NCI-H82 treated with DMSO at 0.1 percent for 48 hours (cell line): ENCODE measurements around the gene GRIK4.

Experiments
- DNase-seq: peaks from one replicate; lab custom pipeline; 2025; ENCODE audit not compliant: unreplicated experiment; lab: John Stamatoyannopoulos, UW

The GRIK4 gene

GRCh38 chr11:120546312-120547205, 35.0 kb downstream of the GRIK4 start:
- no peak for DNase-seq

GRCh38 chr11:120547316-120547715, 35.8 kb downstream of the GRIK4 start:
- DNase-seq, result no peak

GRCh38 chr11:120547811-120548681, 36.5 kb downstream of the GRIK4 start:
- DNase-seq, result no peak

- no peak for DNase-seq
Observed at GRCh38 chr11:120548682-120549209, 37.2 kb downstream of the GRIK4 start.

GRCh38 chr11:120549346-120549745, 37.8 kb downstream of the GRIK4 start:
- DNase-seq, result no peak

- no peak for DNase-seq
Observed at GRCh38 chr11:120550007-120550406, 38.5 kb downstream of the GRIK4 start.

- no peak for DNase-seq
Observed at GRCh38 chr11:120551191-120551590, 39.6 kb downstream of the GRIK4 start.

GRCh38 chr11:120554766-120555432, 43.4 kb downstream of the GRIK4 start:
- no peak for DNase-seq

GRCh38 chr11:120555433-120555773, 43.9 kb downstream of the GRIK4 start:
- DNase-seq, result no peak

GRCh38 chr11:120556797-120557196, 45.2 kb downstream of the GRIK4 start:
- no peak for DNase-seq

GRCh38 chr11:120558744-120559431, 47.3 kb downstream of the GRIK4 start:
- DNase-seq, result no peak

GRCh38 chr11:120561286-120561685, 49.7 kb downstream of the GRIK4 start:
- no peak for DNase-seq

- no peak for DNase-seq
Observed at GRCh38 chr11:120562806-120563425, 51.4 kb downstream of the GRIK4 start.

GRCh38 chr11:120563703-120564572, 52.4 kb downstream of the GRIK4 start:
- DNase-seq, result no peak

GRCh38 chr11:120564573-120565311, 53.2 kb downstream of the GRIK4 start:
- DNase-seq, result no peak

GRCh38 chr11:120565466-120566155, 54.1 kb downstream of the GRIK4 start:
- DNase-seq, result no peak

GRCh38 chr11:120566176-120566575, 54.6 kb downstream of the GRIK4 start:
- DNase-seq, result peak; percentile 0
